ENCODE results near the gene GALE.
"Not testable (repeated sequence)": the region's sequence is repeated elsewhere in the genome, so short reads cannot be mapped to it uniquely, and the experiment has no call there.

Gene GALE

GRCh38 chr1:23800400-23801337 lies at the start of gene GALE:
GALE (minus strand) TSS chr1:23800754; CDS start chr1:23799007, 1,747 bp downstream.
- in situ Hi-C loops (cut with MboI; ENCODE audit: low sequenced_read_pairs) = no loop called here

DNA sequence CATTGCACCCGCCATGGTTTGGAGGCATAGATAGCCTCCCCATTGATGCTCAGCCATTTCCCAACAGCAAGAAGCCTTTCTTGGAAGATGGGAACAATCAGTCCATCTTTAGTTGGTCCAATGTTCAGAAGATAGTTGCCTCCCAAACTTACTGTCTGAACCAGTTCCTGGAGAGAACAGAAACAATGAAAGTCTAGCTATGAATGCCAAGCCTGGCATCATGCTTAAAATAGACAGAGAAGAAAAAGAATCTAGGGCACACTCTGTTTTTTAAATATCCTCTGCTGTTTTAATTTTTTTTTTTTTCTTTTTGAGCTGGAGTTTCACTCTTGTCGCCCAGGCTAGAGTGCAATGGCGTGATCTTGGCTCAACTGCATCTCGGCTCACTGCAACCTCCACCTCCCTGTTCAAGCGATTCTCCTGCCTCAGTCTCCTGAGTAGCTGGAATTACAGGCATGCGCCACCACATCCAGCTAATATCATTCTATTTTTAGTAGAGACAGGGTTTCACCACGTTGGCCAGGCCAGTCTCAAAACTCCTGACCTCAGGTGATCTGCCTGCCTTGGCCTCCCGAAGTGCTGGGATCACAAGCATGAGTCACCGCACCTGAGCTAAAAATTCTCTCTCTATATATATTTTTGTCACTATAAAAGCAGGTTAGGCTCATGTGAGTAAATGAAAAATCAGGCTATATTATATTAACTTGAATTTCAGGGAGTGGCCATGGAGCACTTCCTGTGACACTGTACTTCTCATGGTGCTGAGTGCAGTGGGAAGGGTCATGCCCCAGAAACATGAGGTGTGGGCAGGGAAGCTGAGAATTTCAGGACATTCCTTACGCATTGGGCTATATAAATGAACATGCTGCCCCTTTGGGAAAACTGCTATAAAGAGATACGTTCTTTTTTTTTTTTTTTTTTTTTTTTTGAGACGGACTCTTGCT lies 48.4 kb upstream of the GALE start:
- in situ Hi-C loops (cut with MboI; ENCODE audit: low sequenced_read_pairs) = no loop called here

DNA sequence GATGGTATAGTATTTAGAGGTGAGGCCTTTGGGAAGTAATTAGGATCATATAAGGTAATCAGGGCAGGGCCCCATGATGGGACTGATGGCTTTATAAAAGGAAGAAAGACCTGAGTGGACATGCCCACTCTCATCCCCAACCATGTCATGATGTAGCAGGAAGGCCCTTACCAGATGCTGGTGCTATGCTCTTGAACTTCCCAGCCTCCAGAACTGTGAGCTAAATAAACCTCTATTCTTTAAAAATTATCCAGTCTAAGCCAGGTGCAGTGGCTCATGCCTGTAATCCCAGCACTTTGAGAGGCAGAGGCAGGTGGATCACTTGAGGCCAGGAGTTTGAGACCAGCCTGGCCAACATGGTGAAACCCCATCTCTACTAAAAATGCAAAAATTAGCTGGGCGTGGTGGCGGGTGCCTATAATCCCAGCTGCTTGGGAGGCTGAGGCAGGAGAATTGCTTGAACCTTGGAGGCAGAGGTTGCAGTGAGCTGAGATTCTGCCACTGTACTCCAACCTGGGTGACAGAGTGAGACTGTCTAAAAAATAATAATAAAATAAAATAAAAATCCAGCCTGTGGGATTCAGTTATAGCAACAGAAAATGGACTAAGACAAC lies 47.0 kb upstream of the GALE start:
- in situ Hi-C loops (cut with MboI; ENCODE audit: low sequenced_read_pairs) = not testable (repeated sequence)

DNA sequence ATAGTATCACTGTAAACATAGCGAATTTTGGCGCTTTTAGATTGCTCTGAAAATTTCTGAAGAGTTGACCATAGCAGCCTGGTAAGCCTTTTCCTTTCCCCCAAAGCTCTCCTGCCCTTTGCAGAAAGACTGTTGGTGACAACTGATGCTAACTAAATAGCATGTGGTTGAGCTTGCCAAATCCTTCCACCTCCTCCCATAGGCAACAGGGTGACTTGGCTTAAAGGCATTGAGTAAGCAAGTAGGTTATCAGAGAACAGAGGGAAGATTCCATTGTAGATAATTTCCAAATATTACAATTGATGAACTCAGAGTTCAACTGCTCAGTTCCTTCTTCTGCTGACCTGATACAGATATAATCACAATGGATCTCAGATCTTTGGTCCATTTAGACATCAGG lies 44.6 kb upstream of the GALE start:
- in situ Hi-C loops (cut with MboI; ENCODE audit: low sequenced_read_pairs) = no loop called here

DNA sequence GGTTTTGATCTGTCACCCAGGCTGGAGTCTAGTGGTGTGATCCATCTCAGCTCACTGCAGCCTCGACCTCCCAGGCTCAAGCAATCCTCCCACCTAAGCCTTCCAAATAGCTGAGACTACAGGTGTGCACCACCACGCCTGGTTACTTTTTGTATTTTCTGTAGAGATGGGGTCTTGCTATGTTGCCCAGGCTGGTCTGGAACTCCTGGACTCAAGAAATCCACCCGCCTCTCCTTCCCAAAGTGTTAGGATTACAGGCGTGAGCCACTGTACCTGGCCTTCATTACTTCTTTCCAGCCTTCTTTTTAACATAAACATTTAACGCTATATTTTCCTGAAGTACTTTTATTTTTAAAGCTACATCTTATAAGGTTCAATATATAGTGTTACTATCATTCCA lies 43.1 kb upstream of the GALE start:
- in situ Hi-C loops (cut with MboI; ENCODE audit: low sequenced_read_pairs) = no loop called here

DNA sequence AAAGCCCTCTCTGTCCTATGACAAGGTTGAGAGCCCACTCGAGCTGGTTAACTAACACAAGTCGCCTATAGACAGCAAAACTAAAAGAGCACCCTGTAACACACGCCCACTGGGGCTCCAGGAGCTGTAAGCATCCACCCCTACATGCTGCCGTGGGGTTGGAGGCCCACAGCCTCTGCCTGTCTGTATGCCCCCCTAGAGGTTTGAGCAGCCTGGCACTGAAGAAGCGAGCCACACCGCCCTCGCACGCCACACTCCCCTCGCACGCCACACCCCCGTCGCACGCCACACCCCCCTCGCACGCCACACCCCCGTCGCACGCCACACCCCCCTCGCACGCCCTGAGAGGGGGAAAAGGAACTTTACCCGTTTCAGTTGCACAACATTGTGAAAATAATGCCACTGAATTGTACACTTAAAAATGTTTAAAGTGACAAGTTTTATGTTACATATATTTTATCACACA lies 37.9 kb upstream of the GALE start:
- in situ Hi-C loops (cut with MboI; ENCODE audit: low sequenced_read_pairs) = no loop called here

- in situ Hi-C loops (cut with MboI; ENCODE audit: low sequenced_read_pairs) = no loop called here
Measured at GRCh38 chr1:23837908-23838307, 37.4 kb upstream of the GALE start.

- in situ Hi-C loops (cut with MboI; ENCODE audit: low sequenced_read_pairs) = no loop called here
Measured at GRCh38 chr1:23836037-23836436, 35.5 kb upstream of the GALE start.

DNA sequence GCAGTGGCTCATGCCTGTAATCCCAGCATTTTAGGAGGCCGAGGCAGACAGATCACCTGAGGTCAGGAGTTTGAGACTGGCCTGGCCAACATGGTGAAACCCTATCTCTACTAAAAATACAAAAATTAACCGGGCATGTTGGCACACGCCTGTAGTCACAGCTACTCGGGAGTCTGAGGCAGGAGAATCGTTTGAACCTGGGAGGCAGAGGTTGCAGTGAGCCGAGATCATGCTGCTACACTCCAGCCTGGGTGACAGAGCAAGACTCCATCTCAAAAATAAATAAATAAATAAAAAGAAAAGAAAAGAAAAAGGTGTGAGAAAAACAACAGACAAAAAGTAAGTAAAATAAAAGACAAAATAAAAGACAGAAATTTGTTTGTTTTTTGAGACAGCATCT lies 33.6 kb upstream of the GALE start:
- in situ Hi-C loops (cut with MboI; ENCODE audit: low sequenced_read_pairs) = not testable (repeated sequence)

GRCh38 chr1:23827717-23828116 lies 27.2 kb upstream of the GALE start:
- in situ Hi-C loops (cut with MboI; ENCODE audit: low sequenced_read_pairs) = no loop called here

DNA sequence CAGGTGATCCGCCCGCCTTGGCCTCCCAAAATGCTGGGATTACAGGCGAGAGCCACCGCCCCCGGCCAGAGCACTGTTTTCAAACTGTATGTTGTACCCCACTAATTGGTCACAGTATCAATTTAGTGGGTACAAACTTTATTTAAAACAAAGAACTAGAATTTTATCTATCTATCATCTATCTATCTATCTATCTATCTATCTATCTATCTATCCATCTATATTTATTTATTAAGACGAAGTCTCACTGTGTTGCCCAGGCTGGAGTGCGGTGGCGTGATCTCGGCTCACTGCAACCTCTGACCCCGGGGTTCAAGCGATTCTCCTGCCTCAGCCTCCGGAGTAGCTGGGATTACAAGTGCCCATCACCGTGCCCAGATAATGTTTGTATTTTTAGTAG lies 26.0 kb upstream of the GALE start:
- in situ Hi-C loops (cut with MboI; ENCODE audit: low sequenced_read_pairs) = not testable (repeated sequence)

DNA sequence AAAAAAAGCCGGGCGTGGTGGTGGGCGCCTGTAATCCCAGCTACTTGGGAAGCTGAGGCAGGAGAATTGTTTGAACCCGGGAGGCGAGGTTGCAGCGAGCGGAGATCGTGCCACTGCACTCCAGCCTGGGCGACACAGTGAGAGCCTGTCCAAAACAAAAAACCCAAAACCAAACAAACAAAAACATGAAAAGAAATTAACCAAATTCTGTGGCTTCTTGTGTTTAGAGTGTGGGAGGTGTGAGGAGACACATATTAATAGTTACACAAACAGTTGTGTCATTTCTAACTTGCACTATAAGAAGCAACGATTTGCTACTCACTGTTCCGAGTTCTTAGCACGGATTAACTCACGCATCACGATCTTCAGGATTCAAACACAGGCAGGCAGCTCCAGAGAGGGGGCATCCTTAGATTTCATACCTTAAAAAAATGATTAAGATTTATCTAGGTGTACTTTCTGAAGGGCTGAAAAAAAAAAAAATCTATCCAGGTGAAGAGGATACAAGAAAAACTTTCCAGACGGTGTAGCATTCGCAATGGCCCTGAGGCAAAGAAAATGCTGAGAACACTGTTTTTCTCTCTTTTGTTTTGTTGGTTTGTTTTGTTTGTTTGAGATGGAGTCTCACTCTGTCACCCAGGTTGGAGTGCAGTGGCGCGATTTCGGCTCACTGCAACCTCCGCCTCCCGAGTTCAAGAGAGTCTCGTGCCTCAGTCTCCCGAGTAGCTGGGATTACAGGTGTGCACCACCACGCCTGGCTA lies 25.4 kb upstream of the GALE start:
- in situ Hi-C loops (cut with MboI; ENCODE audit: low sequenced_read_pairs) = no loop called here

GRCh38 chr1:23825076-23825761 lies 24.7 kb upstream of the GALE start, which contains the start of gene HMGCL:
HMGCL (minus strand) TSS chr1:23825429; CDS start chr1:23825415, 14 bp downstream.
- in situ Hi-C loops (cut with MboI; ENCODE audit: low sequenced_read_pairs) = no loop called here

- in situ Hi-C loops (cut with MboI; ENCODE audit: low sequenced_read_pairs) = no loop called here
Measured at GRCh38 chr1:23824711-23825075, 24.1 kb upstream of the GALE start.

- in situ Hi-C loops (cut with MboI; ENCODE audit: low sequenced_read_pairs) = no loop called here
Measured at GRCh38 chr1:23823767-23824166, 23.2 kb upstream of the GALE start.

DNA sequence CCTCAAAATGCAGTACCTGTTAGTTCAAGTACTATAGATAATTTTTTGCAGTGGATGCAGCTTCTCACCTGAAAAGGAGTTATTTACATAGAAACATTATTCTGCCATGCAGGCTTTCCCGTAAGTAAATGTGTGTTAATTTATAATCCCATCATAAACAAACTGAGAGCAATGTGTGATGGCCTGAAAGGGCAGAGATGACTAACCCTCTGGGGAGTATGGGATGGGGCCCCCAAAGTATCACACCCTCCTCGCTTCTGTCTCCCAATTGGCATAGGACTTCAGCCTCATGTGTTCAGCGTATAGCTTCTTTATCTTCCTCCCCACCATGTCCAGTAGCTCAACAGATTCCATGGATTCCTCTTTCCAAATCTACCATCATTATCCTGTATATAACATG lies 17.1 kb upstream of the GALE start:
- in situ Hi-C loops (cut with MboI; ENCODE audit: low sequenced_read_pairs) = no loop called here

GRCh38 chr1:23816906-23817305 lies 16.4 kb upstream of the GALE start:
- in situ Hi-C loops (cut with MboI; ENCODE audit: low sequenced_read_pairs) = no loop called here

DNA sequence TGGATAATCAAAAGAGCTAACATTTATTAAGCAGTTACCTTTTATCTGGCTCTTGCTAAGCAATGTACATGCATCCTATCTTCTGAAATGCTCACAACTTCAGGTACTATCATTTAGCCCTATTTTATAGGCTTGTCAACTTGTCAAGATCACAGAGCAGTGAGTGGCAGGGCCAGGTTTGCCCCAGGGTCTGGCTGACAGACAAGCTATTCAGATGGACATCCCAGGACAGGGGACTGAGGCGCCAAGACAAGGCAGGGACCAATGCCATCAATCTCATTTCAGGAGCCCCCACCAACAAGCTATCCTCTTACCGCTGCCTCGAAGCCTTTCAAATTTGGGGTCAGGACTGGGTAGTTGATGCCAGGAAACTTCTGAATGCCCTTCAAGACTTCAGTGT lies 15.8 kb upstream of the GALE start:
- in situ Hi-C loops (cut with MboI; ENCODE audit: low sequenced_read_pairs) = no loop called here

DNA sequence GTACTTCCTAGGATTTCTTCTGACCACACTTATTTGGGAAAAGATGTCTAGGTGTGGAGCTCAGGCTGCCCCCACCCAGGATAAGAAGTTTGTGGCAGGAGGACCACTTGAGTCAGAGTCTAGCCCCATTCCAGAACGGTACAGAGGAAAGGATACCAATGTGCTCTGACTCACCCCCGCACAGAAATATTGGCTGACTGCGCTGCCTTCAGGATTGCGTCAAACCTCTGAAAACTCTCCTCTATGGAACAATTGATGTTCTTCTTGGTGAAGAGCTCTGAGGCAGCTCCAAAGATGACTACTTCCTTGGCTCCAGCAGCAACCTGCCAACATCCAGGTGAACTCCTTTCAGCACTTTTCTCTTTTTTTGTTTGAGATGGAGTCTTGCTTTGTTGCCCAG lies 13.5 kb upstream of the GALE start:
- in situ Hi-C loops (cut with MboI; ENCODE audit: low sequenced_read_pairs) = no loop called here

Measured in hTERT RPE-1 (cell line).